Neuronal stem cell (in vitro differentiated cells): ENCODE results near the gene KCNS1.

Source experiments
- DNase-seq: peaks from one replicate; pipeline ENCODE4 v3.0.0-alpha.2; 2013; ENCODE audit warnings: low spot score
- H2AFZ ChIP-seq: one replicate; pipeline ENCODE4 v1.6.1; 2013; ENCODE audit warnings: mild to moderate bottlenecking, low read length, inconsistent platforms
- H2AK5ac ChIP-seq: 2 replicates; pipeline ENCODE4 v1.6.1; 2013; ENCODE audit warnings: low read depth, mild to moderate bottlenecking, inconsistent platforms, low read length, moderate library complexity, mixed read lengths
- H2BK120ac ChIP-seq: 2 replicates; pipeline ENCODE4 v1.6.1; 2013; ENCODE audit warnings: low read depth, mild to moderate bottlenecking, inconsistent platforms, low read length, moderate library complexity, mixed read lengths
- H2BK12ac ChIP-seq: one replicate; pipeline ENCODE4 v1.6.1; 2013; ENCODE audit warnings: low read length, inconsistent platforms
- H2BK15ac ChIP-seq: 2 replicates; pipeline ENCODE4 v1.6.1; 2013; ENCODE audit warnings: mild to moderate bottlenecking, low read length, inconsistent platforms, mixed read lengths
- H2BK5ac ChIP-seq: one replicate; pipeline ENCODE4 v1.6.1; 2013; ENCODE audit warnings: inconsistent platforms, mild to moderate bottlenecking, low read length, moderate library complexity
- H3K14ac ChIP-seq: one replicate; pipeline ENCODE4 v1.6.1; 2013; ENCODE audit warnings: low read length, inconsistent platforms
- H3K18ac ChIP-seq: 2 replicates; pipeline ENCODE4 v1.6.1; 2013; ENCODE audit warnings: low read length, inconsistent platforms
- H3K23ac ChIP-seq: 2 replicates; pipeline ENCODE4 v1.6.1; 2013; ENCODE audit warnings: low read depth, mild to moderate bottlenecking, mixed read lengths, low read length, inconsistent platforms; ENCODE audit not compliant: poor library complexity
- H3K27ac ChIP-seq: replicated peaks from 3 replicates; pipeline ENCODE4 v1.5.1; 2013; ENCODE audit warnings: low read length, inconsistent platforms
- H3K27me3 ChIP-seq, 3 experiments: 2 replicates each; pipeline ENCODE4 v1.6.1; 2013; ENCODE audit warnings: low read length in 3 of 3, mild to moderate bottlenecking in 2 of 3, inconsistent platforms in 1 of 3, low read depth in 1 of 3, mixed read lengths in 1 of 3, moderate library complexity in 1 of 3; ENCODE audit not compliant: control insufficient read depth in 3 of 3, insufficient read depth in 3 of 3
- H3K36me3 ChIP-seq, 2 donors: replicated peaks in 1 of 2; 2 replicates each; pipeline ENCODE4 v1.6.1; 2013; ENCODE audit warnings: low read length in 2 of 2; ENCODE audit not compliant: control insufficient read depth in 2 of 2, insufficient read depth in 2 of 2
- H3K4ac ChIP-seq: 2 replicates; pipeline ENCODE4 v1.6.1; 2013; ENCODE audit warnings: inconsistent platforms, mild to moderate bottlenecking, low read length, moderate library complexity
- H3K4me1 ChIP-seq, 2 donors: 1 replicate in 1 of 2; 2 replicates in 1 of 2; pipeline ENCODE4 v1.6.1; 2013; ENCODE audit warnings: low read length in 2 of 2, low read depth in 1 of 2; ENCODE audit not compliant: control insufficient read depth in 2 of 2, insufficient read depth in 1 of 2
- H3K4me2 ChIP-seq: one replicate; pipeline ENCODE4 v1.6.1; 2013; ENCODE audit warnings: mild to moderate bottlenecking, low read length, inconsistent platforms; ENCODE audit not compliant: insufficient read depth, poor library complexity, severe bottlenecking
- H3K4me3 ChIP-seq, 2 donors: 2 replicates each; pipeline ENCODE4 v1.5.1; 2013; ENCODE audit warnings: low read length in 2 of 2, mild to moderate bottlenecking in 2 of 2, inconsistent platforms in 1 of 2, moderate library complexity in 1 of 2
- H3K79me1 ChIP-seq: one replicate; pipeline ENCODE4 v1.6.1; 2013; ENCODE audit warnings: low read depth, mild to moderate bottlenecking, inconsistent platforms, low read length, moderate library complexity
- H3K9ac ChIP-seq: one replicate; pipeline ENCODE4 v1.6.1; 2013; ENCODE audit warnings: mild to moderate bottlenecking, low read depth, low read length, inconsistent platforms; ENCODE audit not compliant: poor library complexity
- H3K9me3 ChIP-seq, 2 donors: replicated peaks in 1 of 2; 2 replicates each; pipeline versions ENCODE3 to v1.6.1; 2013; ENCODE audit warnings: low read length in 2 of 2, mild to moderate bottlenecking in 2 of 2, inconsistent platforms in 1 of 2, low read depth in 1 of 2, mixed read lengths in 1 of 2, moderate library complexity in 1 of 2; ENCODE audit not compliant: control insufficient read depth in 2 of 2, insufficient read depth in 1 of 2
- H4K8ac ChIP-seq: one replicate; pipeline ENCODE4 v1.6.1; 2013; ENCODE audit warnings: low read depth, mild to moderate bottlenecking, inconsistent platforms, low read length, moderate library complexity
- H4K91ac ChIP-seq: one replicate; pipeline ENCODE4 v1.6.1; 2013; ENCODE audit warnings: low read length, low read depth, mild to moderate bottlenecking, inconsistent platforms; ENCODE audit not compliant: poor library complexity
- WGBS, 2 donors: extraction: QIAGEN DNeasy Blood & Tissue Kit; methylation state at CpG; one replicate each; pipeline ENCODE4 v1.1.7; 2013; ENCODE audit warnings: missing lambda C conversion rate in 2 of 2, mixed read lengths in 1 of 2; ENCODE audit not compliant: insufficient read length in 2 of 2, insufficient replicate concordance in 1 of 2; ENCODE audit errors: extremely low coverage in 2 of 2; 5-methylcytosine and 5-hydroxymethylcytosine counted together

The KCNS1 gene

DNA sequence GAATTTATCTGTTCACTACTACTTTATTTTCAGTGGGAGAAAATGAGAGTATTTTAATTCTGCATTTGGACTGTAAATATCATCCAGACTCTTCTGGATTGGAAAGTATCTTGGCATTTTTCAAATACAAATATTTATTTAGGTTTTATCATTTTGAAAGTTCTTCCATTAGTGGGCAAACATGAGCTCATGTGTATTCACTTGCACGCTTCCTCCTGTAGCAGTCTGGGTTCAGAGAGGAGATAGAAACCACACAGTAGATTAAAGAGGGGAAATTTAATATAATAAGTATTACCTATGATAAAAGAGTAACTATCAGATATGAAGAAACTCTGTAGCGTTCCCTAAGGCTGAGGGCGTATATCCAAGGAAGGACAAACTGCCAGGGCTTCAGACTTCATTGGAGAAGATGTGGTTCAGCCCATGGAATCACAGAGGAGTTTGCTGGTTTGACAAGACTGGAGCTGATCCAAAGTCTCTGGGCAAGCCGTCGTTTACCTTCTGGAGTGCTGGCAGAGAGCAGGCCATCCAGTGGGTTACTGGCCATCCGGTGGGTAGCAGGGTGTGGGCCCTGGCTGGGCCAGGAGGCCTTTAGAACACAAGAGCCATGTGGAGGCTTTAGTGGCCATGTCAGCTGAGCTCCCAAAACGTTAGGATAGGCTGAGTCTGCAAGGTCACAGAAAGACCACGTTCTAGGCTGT, 44.3 kb downstream of the KCNS1 start:
- H3K14ac ChIP-seq, result no peak overlapping the region
- H3K9me3 ChIP-seq, result no peaks in the 10 kb centered on the region
- DNase-seq, result no peak
- no peak overlapping the region for H3K4me2 ChIP-seq
- no peak overlapping the region for H3K9ac ChIP-seq
- H3K36me3 ChIP-seq, result peaks cover 3 to 21% of the 10 kb centered on the region in 2 donors
- WGBS, 2 donors, result no CpG with 5 or more reads among the region's 8 CpGs
- no peak overlapping the region for H3K4ac ChIP-seq
- no peak overlapping the region for H3K23ac ChIP-seq
- no peak overlapping the region for H2AFZ ChIP-seq
- H2BK5ac ChIP-seq, result no peak overlapping the region
- peaks cover 2 to 17% of the 10 kb centered on the region in 2 donors for H3K4me1 ChIP-seq
- no peak overlapping the region for H2BK15ac ChIP-seq
- H3K18ac ChIP-seq, result no peak overlapping the region
- no peaks in the 10 kb centered on the region for H3K79me1 ChIP-seq
- H2BK120ac ChIP-seq, result no peak overlapping the region
- no peaks in the 10 kb centered on the region for H3K27me3 ChIP-seq
- H4K8ac ChIP-seq, result no peak overlapping the region
- H2BK12ac ChIP-seq, result no peak overlapping the region
- no peak overlapping the region for H4K91ac ChIP-seq
- no peak overlapping the region for H3K27ac ChIP-seq
- no peak overlapping the region for H2AK5ac ChIP-seq
- H3K4me3 ChIP-seq, result no peak overlapping the region

DNA sequence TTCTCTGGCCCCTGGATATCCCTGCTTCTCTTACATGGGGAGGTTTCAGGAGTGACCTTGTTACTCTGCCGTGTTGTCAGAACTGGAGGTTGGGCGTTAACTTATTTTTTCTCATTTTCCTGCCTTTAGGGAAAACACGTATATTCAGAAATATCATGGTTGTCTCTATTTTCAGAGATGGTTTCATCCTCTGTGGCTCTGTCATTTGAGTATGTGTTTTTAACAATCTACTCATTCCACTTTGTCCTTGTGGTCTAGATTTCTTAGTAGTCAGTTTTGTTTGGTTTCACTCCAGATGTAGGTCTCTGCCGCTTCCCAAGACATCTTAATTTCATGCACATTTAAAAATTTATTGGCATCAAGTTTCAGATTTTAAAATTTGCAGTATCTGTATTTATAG, 45.9 kb downstream of the KCNS1 start:
- H3K27me3 ChIP-seq, result no peaks in the 10 kb centered on the region
- no peak overlapping the region for H2BK15ac ChIP-seq

DNA sequence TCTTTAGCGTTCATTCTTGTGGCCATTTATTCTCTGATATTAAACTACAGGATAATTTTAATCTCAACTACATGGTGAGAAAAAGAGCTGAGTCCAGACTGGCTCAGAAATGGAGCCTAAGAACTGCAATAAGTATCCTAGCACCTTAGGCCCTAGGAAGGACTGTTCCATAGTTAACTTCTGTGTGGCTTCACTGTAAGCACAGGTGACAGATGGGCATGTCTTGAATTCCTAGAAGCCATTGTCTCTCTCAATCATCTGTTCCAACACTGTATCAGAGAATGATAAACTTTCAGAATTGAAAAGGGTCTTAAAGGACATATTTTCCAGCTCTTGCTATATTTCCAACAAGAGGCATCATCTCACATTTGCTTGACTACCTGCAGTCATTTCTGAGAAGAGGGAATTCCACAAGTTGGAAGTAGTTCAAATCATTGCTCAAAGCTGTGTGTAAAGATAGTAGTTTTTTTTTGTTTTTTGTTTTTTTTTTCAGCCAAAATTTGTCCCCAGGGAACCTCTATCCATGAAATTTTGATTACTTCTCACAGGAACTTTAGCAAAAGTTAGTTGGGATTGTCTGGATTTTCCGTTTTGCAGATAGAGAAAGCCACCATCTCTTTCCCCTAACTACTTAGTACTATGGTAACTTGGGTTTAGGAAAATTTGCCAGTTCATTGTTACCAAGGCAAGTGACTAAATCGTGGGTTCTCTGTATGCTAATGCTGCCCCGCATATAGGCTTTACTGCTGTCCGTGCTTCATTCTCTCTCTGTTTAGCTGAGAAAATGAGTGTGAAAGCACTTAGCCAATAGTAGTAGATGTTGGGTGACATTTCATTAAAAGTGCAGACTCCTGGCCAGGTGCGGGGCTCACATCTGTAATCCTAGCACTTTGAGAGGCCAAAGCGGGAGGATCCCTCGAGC, 47.2 kb downstream of the KCNS1 start:
- no peak overlapping the region for H3K27ac ChIP-seq
- H2BK12ac ChIP-seq, result no peak overlapping the region
- H4K8ac ChIP-seq, result no peak overlapping the region
- H3K4me1 ChIP-seq, result peaks cover 6 to 27% of the 10 kb centered on the region in 2 donors
- H3K36me3 ChIP-seq, result peaks cover 3 to 18% of the 10 kb centered on the region in 2 donors
- no peak overlapping the region for H2BK5ac ChIP-seq
- no peak overlapping the region for H2BK15ac ChIP-seq
- H3K9ac ChIP-seq, result no peak overlapping the region
- H4K91ac ChIP-seq, result no peak overlapping the region
- no CpG with 5 or more reads among the region's 8 CpGs for WGBS, 2 donors
- no peak overlapping the region for H2BK120ac ChIP-seq
- H3K4ac ChIP-seq, result no peak overlapping the region
- no peak overlapping the region for H2AK5ac ChIP-seq
- H3K14ac ChIP-seq, result no peak overlapping the region
- DNase-seq, result no peak
- no peak overlapping the region for H3K18ac ChIP-seq
- H3K79me1 ChIP-seq, result no peaks in the 10 kb centered on the region
- H3K9me3 ChIP-seq, result no peaks in the 10 kb centered on the region
- H2AFZ ChIP-seq, result peak overlapping the region; percentile 17
- no peak overlapping the region for H3K4me2 ChIP-seq
- no peak overlapping the region for H3K4me3 ChIP-seq
- no peak overlapping the region for H3K23ac ChIP-seq
- no peaks in the 10 kb centered on the region for H3K27me3 ChIP-seq

More for the DNA sequence above, 45.9 kb downstream of the KCNS1 start:
- H3K27ac ChIP-seq, result no peak overlapping the region
- no peak overlapping the region for H2BK120ac ChIP-seq
- no peak overlapping the region for H4K91ac ChIP-seq
- H3K18ac ChIP-seq, result no peak overlapping the region
- no peaks in the 10 kb centered on the region for H3K79me1 ChIP-seq
- no peaks in the 10 kb centered on the region for H3K9me3 ChIP-seq
- no peak for DNase-seq
- H2BK12ac ChIP-seq, result no peak overlapping the region
- H3K4me2 ChIP-seq, result no peak overlapping the region
- no peak overlapping the region for H4K8ac ChIP-seq
- no peak overlapping the region for H2AK5ac ChIP-seq
- H3K14ac ChIP-seq, result no peak overlapping the region
- peaks cover 3 to 18% of the 10 kb centered on the region in 2 donors for H3K36me3 ChIP-seq
- H2AFZ ChIP-seq, result no peak overlapping the region
- H3K9ac ChIP-seq, result no peak overlapping the region
- H3K4ac ChIP-seq, result no peak overlapping the region
- H3K4me3 ChIP-seq, result no peak overlapping the region
- no peak overlapping the region for H2BK5ac ChIP-seq
- H3K23ac ChIP-seq, result no peak overlapping the region
- H3K4me1 ChIP-seq, result peaks cover 3 to 23% of the 10 kb centered on the region in 2 donors
- no CpG with 5 or more reads among the region's 4 CpGs for WGBS, 2 donors
